Adrenal gland (tissue), 5 donors: ENCODE data around the gene PPP1R9B.

Experiments used
- CTCF ChIP-seq, 6 experiments: fragments of 450-650 bp in 4 of 6; fragments of 200-600 bp in 2 of 6; sonication (generic) in 1 of 6; IDR thresholded peaks; 1 replicate in 5 of 6; 2 replicates in 1 of 6; pipeline versions ENCODE4 v1.5.1 to v1.8.0; 2016 to 2021; ENCODE audit warnings: antibody characterized with exemption in 6 of 6, mild to moderate bottlenecking in 2 of 6, moderate library complexity in 1 of 6
- POLR2A ChIP-seq, 2 donors: fragments of 450-650 bp; IDR thresholded peaks; one replicate each; pipeline ENCODE4 v1.6.1; 2017; ENCODE audit warnings: antibody characterized with exemption in 2 of 2, mild to moderate bottlenecking in 2 of 2, moderate library complexity in 1 of 2
- donor health status: DM: no; HTN: no; CAD: no.

GRCh38 chr17:50143461-50144176, 6.9 kb downstream of the PPP1R9B start:
- TF ChIP-seq POLR2A (IDR thresholded peaks at IDR 0.05) = no peak
- no peak for TF ChIP-seq CTCF (IDR thresholded peaks at IDR 0.05)
